Activated T-helper 17 cell treated with anti-CD3 and anti-CD28 coated beads, Interleukin-2, amount 50 U/mL, for 72 hours (primary cell): Measurements from ENCODE around the gene MRPL10. TPM values are rescaled to one million over a fixed set of nuclear protein-coding genes. Genes with fewer than 3 reads are reported as not detected.

Source experiments
- ATAC-seq: fragments of 150-1000 bp; cut with Tn5 transposase; replicated peaks from 2 replicates; pipeline ENCODE4 v1.10.0; 2021; ENCODE audit warnings: mild to moderate bottlenecking, moderate library complexity
- H3K27ac Mint-ChIP-seq: one replicate; pipeline ENCODE4 v1.8.0; 2022; ENCODE audit warnings: mixed read lengths
- H3K27me3 Mint-ChIP-seq: one replicate; pipeline ENCODE4 v1.8.0; 2022; ENCODE audit warnings: mixed read lengths
- H3K36me3 Mint-ChIP-seq: one replicate; pipeline ENCODE4 v1.8.0; 2022; ENCODE audit warnings: low read depth, mild to moderate bottlenecking, mixed read lengths
- H3K4me1 Mint-ChIP-seq: one replicate; pipeline ENCODE4 v1.8.0; 2022; ENCODE audit warnings: mixed read lengths
- H3K4me3 Mint-ChIP-seq: one replicate; pipeline ENCODE4 v1.8.0; 2022; ENCODE audit warnings: mild to moderate bottlenecking, mixed read lengths
- H3K9me3 Mint-ChIP-seq: one replicate; pipeline ENCODE4 v1.8.0; 2022; ENCODE audit warnings: mixed read lengths
- total RNA-seq, 2 donors: library from RNA; stranded (reverse); gene quantifications; one replicate each; pipeline ENCODE4 v1.2.3, GENCODE V29; 2022

MRPL10 gene
- total RNA-seq: 10 to 100 TPM; 58.0 to 58.8 TPM

DNA sequence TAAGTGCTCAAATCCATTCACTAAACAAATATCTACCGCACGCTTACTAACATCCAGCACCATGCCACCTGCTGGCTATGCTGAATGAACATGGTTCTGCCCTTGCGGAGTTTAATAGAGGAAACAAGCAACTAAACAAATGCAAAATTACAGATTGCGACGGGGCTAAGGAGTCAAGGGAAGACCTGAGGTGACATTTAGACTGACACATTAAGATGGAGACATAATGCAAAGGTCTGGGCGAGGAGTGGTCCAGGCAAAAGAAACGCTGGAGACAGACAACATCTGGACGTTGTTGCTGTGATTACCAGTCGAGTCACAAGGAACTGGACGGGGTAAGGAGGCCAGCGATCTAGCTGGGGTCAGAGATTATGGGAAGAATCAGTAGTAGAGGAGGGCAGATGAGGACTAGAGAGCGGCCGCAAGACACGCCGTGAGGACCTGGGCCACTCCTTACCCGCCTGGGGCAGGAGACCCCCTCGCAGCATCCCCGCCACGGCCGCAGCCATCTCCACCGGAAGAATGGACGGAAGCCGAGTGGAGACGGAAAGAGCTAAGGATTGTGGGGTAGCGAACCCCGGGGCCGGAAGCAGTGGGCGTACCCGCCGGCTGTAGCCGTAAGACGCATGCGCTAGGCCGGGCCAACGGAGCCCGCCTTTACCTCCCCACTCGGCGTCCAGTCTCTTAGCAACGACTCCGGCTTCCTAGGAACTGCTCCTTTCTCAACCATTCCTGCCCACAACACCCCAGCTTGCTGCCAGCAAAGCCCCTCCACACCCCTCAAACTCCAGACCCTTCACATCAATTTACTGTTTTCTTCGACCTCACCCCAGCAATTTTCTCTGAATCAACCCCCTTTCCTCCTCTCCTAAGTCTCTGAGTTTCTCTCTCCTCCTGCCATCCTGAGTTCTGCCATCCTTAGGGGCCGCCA, at the start of gene MRPL10, which contains the start of gene LRRC46:
MRPL10 (minus strand) TSS at position 539 of the 931 bp plus-strand sequence; CDS start at position 509, 30 bp downstream.
LRRC46 (plus strand) TSS at position 668 of the 931 bp plus-strand sequence. CDS start 320 bp downstream, outside the sequence.
- H3K9me3 Mint-ChIP-seq: no peaks in the 10 kb centered on the region
- no peaks in the 10 kb centered on the region for H3K27me3 Mint-ChIP-seq
- peak within 1 kb of the TSS; percentile 96 for H3K27ac Mint-ChIP-seq
- H3K36me3 Mint-ChIP-seq: peaks cover 48% of the 10 kb centered on the region
- peak within 1 kb of the TSS; percentile 98 for H3K4me3 Mint-ChIP-seq
- H3K4me1 Mint-ChIP-seq: peaks cover 38% of the 10 kb centered on the region
- ATAC-seq: peak; percentile 87

GRCh38 chr17:47879776-47880454, 48.6 kb upstream of the MRPL10 start:
- Mint-ChIP-seq H3K4me1 (peaks cover 17% of the 10 kb centered on the region), H3K36me3 (no peaks in the 10 kb centered on the region), H3K27ac (no peak overlapping the region), H3K9me3 (no peaks in the 10 kb centered on the region), H3K27me3 (peaks cover 21% of the 10 kb centered on the region), H3K4me3 (no peak overlapping the region)
- ATAC-seq: no peak

GRCh38 chr17:47879028-47879585, 47.8 kb upstream of the MRPL10 start:
- Mint-ChIP-seq H3K27me3 (peaks cover 22% of the 10 kb centered on the region), H3K4me3 (no peak overlapping the region), H3K36me3 (no peaks in the 10 kb centered on the region), H3K4me1 (peaks cover 17% of the 10 kb centered on the region), H3K9me3 (no peaks in the 10 kb centered on the region), H3K27ac (no peak overlapping the region)
- ATAC-seq: peak; percentile 95

- Mint-ChIP-seq H3K27me3 (peaks cover 29% of the 10 kb centered on the region), H3K36me3 (no peaks in the 10 kb centered on the region), H3K9me3 (no peaks in the 10 kb centered on the region), H3K27ac (no peak overlapping the region), H3K4me3 (no peak overlapping the region), H3K4me1 (peaks cover 15% of the 10 kb centered on the region)
- no peak for ATAC-seq
Measured at GRCh38 chr17:47878203-47879027, 47.1 kb upstream of the MRPL10 start.

DNA sequence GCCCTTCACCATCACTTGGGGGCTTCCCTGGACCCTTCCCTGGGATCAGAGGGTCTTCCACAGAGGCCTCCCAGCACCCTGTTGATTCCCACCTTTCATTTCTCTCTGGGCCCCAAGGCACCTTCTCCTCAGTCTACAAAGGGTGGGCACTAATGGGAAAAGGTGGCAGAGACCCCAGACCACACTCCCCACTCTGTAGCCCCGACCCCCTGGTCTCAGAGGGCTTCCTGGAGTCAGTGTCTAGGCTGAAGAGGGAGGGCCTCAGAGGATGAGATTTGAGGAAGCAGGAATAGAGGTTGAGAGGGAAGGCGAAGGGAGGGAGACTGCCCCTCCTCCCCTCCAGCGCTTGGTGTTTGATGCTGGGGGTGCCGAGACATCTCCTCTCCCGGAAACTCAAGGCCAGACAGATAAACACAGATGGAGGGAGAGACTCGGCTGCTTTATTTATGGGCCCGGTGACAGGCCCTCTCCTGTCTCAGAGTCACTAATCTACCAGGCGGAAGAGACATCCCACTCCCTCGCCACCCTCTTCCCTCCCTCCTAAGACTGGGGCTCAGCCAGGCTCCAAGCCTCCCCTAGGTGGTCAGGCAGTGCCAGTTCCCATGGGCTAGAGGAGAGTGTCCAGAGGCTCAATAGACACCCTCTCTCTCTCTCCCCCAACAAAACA, 46.2 kb upstream of the MRPL10 start:
- ATAC-seq: no peak
- H3K27me3 Mint-ChIP-seq: peaks cover 33% of the 10 kb centered on the region
- no peak overlapping the region for H3K27ac Mint-ChIP-seq
- H3K36me3 Mint-ChIP-seq: no peaks in the 10 kb centered on the region
- H3K9me3 Mint-ChIP-seq: no peaks in the 10 kb centered on the region
- H3K4me1 Mint-ChIP-seq: peaks cover 6% of the 10 kb centered on the region
- H3K4me3 Mint-ChIP-seq: no peak overlapping the region

GRCh38 chr17:47875011-47875985, 44.0 kb upstream of the MRPL10 start:
- H3K4me1 Mint-ChIP-seq: peaks cover 6% of the 10 kb centered on the region
- ATAC-seq: no peak
- no peak overlapping the region for H3K27ac Mint-ChIP-seq
- no peaks in the 10 kb centered on the region for H3K36me3 Mint-ChIP-seq
- peaks cover 47% of the 10 kb centered on the region for H3K27me3 Mint-ChIP-seq
- no peak overlapping the region for H3K4me3 Mint-ChIP-seq
- H3K9me3 Mint-ChIP-seq: no peaks in the 10 kb centered on the region

DNA sequence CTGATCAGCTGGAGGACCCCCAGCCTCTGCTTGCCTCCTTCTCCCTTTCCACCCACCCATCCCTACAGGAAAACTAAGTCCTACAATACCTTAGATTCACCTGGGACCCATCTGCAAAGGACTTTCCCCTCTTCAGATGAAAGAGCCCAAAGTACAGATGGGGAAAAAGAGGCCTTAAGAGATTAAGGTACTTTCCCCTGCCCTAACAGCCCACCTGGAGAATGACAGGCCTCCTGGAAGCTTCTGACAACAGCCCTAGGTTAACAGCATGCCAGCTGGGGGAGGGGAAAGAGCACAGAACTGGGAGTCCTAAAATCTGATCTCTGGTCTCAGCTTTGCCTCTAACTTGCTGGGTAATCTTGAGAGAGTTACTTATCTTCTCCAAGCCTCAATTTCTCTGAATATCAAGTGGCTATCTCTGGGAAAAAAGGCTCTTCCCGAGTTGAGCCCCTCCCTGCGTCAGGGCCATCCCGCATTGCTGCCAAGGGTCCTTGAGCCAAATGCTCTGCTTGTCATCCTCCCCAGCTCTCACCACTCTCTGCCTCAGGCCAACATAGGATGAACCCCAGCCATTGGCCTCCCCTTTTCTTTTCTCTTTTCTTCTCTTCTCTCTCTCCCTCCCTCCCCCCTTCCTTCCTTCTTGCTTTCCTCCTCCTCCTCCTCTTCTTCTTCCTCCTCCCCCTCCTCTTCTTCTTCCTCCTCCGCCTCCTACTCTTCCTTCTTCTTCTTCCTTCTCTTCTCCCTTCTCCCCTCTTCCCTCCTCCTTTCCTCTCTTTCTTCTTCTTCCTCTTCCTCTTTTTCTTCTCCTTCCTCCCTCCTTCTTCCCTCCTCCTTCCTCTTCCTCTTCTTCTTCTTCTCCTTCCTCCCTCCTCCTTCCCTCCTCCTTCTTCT, 42.1 kb upstream of the MRPL10 start:
- H3K27me3 Mint-ChIP-seq: peaks cover 50% of the 10 kb centered on the region
- no peak for ATAC-seq

DNA sequence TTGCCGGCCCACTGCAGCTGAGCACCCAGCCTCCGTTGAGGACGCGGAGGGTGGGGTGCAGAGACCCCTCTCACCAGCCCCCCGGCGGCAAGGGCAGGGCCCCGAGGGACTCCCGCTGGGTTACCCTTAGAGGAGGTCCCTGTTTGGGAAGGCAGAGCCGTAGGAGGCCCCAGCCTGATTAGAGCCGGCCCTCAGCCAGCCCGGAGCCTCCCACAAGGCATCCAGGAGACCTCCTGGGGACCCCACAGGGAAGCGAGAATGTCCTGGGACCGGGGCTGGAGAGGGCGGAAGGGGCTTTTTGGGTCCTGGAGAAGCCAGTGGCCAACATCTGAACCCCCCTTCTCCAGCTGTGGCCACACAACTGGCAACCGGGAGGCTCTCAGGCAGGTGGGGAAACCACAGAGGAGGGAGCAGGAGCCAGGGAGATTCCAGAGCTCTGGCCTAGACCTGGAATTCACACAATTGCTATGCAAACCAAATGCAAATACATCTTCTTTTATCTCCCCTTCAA, 41.4 kb upstream of the MRPL10 start:
- no peaks in the 10 kb centered on the region for H3K4me1 Mint-ChIP-seq
- H3K9me3 Mint-ChIP-seq: no peaks in the 10 kb centered on the region
- no peak overlapping the region for H3K4me3 Mint-ChIP-seq
- H3K27ac Mint-ChIP-seq: no peak overlapping the region
- no peaks in the 10 kb centered on the region for H3K36me3 Mint-ChIP-seq
- H3K27me3 Mint-ChIP-seq: peaks cover 45% of the 10 kb centered on the region
- ATAC-seq: no peak

More for the DNA sequence above, 42.1 kb upstream of the MRPL10 start:
- Mint-ChIP-seq H3K36me3 (no peaks in the 10 kb centered on the region), H3K4me1 (no peaks in the 10 kb centered on the region), H3K4me3 (no peak overlapping the region), H3K9me3 (no peaks in the 10 kb centered on the region), H3K27ac (no peak overlapping the region)

- H3K27ac Mint-ChIP-seq: no peak overlapping the region
- no peak overlapping the region for H3K4me3 Mint-ChIP-seq
- ATAC-seq: peak; percentile 31
- no peaks in the 10 kb centered on the region for H3K36me3 Mint-ChIP-seq
- H3K27me3 Mint-ChIP-seq: peaks cover 43% of the 10 kb centered on the region
- H3K9me3 Mint-ChIP-seq: no peaks in the 10 kb centered on the region
- no peaks in the 10 kb centered on the region for H3K4me1 Mint-ChIP-seq
Measured at GRCh38 chr17:47872019-47872650, 40.8 kb upstream of the MRPL10 start.

DNA sequence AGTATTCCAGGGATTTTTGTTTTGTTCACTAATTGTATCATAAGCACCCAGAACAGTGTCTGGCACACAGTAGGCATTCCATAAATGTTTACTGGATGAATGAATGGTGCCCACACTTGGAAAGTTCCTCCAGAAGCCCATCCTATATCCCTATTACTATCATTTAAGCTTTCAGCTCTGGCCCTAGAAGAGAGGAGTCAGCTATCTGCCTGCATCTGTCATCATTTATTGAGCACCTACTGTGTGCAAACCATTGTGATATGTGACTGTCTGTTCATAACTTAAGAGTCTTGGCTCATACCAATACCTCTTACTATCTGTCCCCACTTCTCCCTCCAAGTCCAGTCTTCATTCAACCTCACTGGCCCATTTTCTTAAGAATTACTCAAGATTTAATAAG, 39.7 kb upstream of the MRPL10 start:
- peaks cover 45% of the 10 kb centered on the region for H3K27me3 Mint-ChIP-seq

GRCh38 chr17:47870056-47870455, 38.7 kb upstream of the MRPL10 start:
- H3K4me1 Mint-ChIP-seq: peaks cover 2% of the 10 kb centered on the region
- ATAC-seq: no peak
- no peaks in the 10 kb centered on the region for H3K9me3 Mint-ChIP-seq
- H3K27me3 Mint-ChIP-seq: peaks cover 42% of the 10 kb centered on the region
- H3K4me3 Mint-ChIP-seq: no peak overlapping the region
- no peak overlapping the region for H3K27ac Mint-ChIP-seq
- no peaks in the 10 kb centered on the region for H3K36me3 Mint-ChIP-seq

More for the DNA sequence above, 39.7 kb upstream of the MRPL10 start:
- H3K36me3 Mint-ChIP-seq: no peaks in the 10 kb centered on the region
- H3K4me1 Mint-ChIP-seq: no peaks in the 10 kb centered on the region
- H3K9me3 Mint-ChIP-seq: no peaks in the 10 kb centered on the region
- no peak overlapping the region for H3K27ac Mint-ChIP-seq
- no peak overlapping the region for H3K4me3 Mint-ChIP-seq
- no peak for ATAC-seq
